ENCODE data around the gene C1orf105.

DNA sequence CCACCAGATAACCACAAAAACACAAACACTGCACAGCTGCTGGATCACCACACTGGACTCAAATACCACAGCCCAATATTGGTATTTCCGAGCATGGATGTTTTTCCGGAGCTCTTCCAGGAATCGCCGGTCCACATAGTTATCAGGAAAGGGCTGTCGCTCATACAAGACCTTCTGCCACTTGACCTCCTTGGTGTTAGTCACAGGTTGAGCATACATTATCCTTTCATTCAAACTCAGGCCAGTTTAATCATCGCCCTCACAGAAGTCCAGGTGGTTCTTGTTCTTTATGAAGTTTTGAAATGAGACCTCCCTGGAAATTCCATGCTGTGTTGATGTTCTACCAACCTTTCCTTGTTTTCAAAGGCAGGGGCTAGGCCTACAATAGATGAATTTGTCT, 21.9 kb downstream of the C1orf105 start:
- TF ChIP-seq, protein P1, sequence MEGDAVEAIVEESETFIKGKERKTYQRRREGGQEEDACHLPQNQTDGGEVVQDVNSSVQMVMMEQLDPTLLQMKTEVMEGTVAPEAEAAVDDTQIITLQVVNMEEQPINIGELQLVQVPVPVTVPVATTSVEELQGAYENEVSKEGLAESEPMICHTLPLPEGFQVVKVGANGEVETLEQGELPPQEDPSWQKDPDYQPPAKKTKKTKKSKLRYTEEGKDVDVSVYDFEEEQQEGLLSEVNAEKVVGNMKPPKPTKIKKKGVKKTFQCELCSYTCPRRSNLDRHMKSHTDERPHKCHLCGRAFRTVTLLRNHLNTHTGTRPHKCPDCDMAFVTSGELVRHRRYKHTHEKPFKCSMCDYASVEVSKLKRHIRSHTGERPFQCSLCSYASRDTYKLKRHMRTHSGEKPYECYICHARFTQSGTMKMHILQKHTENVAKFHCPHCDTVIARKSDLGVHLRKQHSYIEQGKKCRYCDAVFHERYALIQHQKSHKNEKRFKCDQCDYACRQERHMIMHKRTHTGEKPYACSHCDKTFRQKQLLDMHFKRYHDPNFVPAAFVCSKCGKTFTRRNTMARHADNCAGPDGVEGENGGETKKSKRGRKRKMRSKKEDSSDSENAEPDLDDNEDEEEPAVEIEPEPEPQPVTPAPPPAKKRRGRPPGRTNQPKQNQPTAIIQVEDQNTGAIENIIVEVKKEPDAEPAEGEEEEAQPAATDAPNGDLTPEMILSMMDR (IDR thresholded peaks at IDR 0.05) = no peak
- no peak for TF ChIP-seq POLR2A (IDR thresholded peaks at IDR 0.05)
